Measurements from ENCODE around the gene ATXN3. TPM values are rescaled to one million over a fixed set of nuclear protein-coding genes. Genes with fewer than 3 reads are reported as not detected.

Gene ATXN3
- polyA plus RNA-seq, 3 donors: 26.5 to 28.7 (median 27.6) TPM

GRCh38 chr14:92012121-92012748 is 94.1 kb downstream of the ATXN3 start:
- DNase-seq (ENCODE audit: low read depth in 3 of 3, low spot score in 2 of 3): no peak

- no peak for DNase-seq (ENCODE audit: low read depth in 3 of 3, low spot score in 2 of 3)
These were observed 95.7 kb downstream of the ATXN3 start for GRCh38 chr14:92010644-92011043.

- no peak for DNase-seq (ENCODE audit: low read depth in 3 of 3, low spot score in 2 of 3)
These were observed 96.8 kb downstream of the ATXN3 start for GRCh38 chr14:92009604-92010003.

Other genes with a start within 250 kb of the ATXN3 start
- gene TC2N, start 239.0 kb downstream of the ATXN3 start, polyA plus RNA-seq (ENCODE audit: insufficient read length in 3 of 3): 10 to 100 TPM; 10.5 to 15.7 (median 11.1) TPM
- 100 to 1,000 TPM; 125 to 164 (median 151) TPM for gene FBLN5, start 158.9 kb downstream of the ATXN3 start, polyA plus RNA-seq (ENCODE audit: insufficient read length in 3 of 3)
- gene TRIP11, start 66.5 kb downstream of the ATXN3 start, polyA plus RNA-seq (ENCODE audit: insufficient read length in 3 of 3): 10 to 100 TPM; 39.9 to 46.3 (median 45.3) TPM
- gene NDUFB1, start 15.1 kb upstream of the ATXN3 start, polyA plus RNA-seq (ENCODE audit: insufficient read length in 3 of 3): 100 to 1,000 TPM; 177 to 197 (median 190) TPM
- gene CPSF2, start 15.4 kb upstream of the ATXN3 start, polyA plus RNA-seq (ENCODE audit: insufficient read length in 3 of 3): 10 to 100 TPM; 62.7 to 69.4 (median 63.6) TPM
- under 1 TPM; 0.12 to 0.33 (median 0.19) TPM for gene SLC24A4, start 216.6 kb upstream of the ATXN3 start, polyA plus RNA-seq (ENCODE audit: insufficient read length in 3 of 3)

All from right renal cortex interstitium (tissue), 3 donors.